HEK293T (cell line): ENCODE measurements around the gene ZCRB1.

Source experiments
- CTCF ChIA-PET: fragments of 350-600 bp; formaldehyde crosslinking; extraction: SDS; loops from one replicate; lab custom pipeline; 2021; ENCODE audit warnings: antibody characterized with exemption, inconsistent platforms; lab: Yijun Ruan, JAX
- POLR2A ChIA-PET: fragments of 350-600 bp; formaldehyde crosslinking; extraction: SDS; loops from one replicate; lab custom pipeline; 2020; ENCODE audit warnings: antibody characterized with exemption, inconsistent platforms; lab: Yijun Ruan, JAX
- DNase-seq: peaks from one replicate; pipeline ENCODE4 v3.0.0; 2012; ENCODE audit warnings: mixed read lengths; ENCODE audit errors: extremely low spot score
- ARNT ChIP-seq: fragments of 450-650 bp; IDR thresholded peaks from 2 replicates; pipeline ENCODE4 v1.6.1; 2017; ENCODE audit warnings: mild to moderate bottlenecking
- BHLHE40 ChIP-seq: fragments of 450-650 bp; IDR thresholded peaks from 2 replicates; pipeline ENCODE4 v1.6.1; 2016; ENCODE audit warnings: mild to moderate bottlenecking, moderate library complexity, borderline replicate concordance
- CTBP1 ChIP-seq: fragments of 450-650 bp; IDR thresholded peaks from 2 replicates; pipeline ENCODE4 v1.6.1; 2016; ENCODE audit warnings: borderline replicate concordance
- ELF4 ChIP-seq: fragments of 450-650 bp; IDR thresholded peaks from 2 replicates; pipeline ENCODE4 v1.6.1; 2017; ENCODE audit warnings: antibody characterized with exemption
- FOXA1 ChIP-seq: fragments of 450-650 bp; IDR thresholded peaks from 2 replicates; pipeline ENCODE4 v1.6.1; 2016; ENCODE audit warnings: mild to moderate bottlenecking
- FOXK2 ChIP-seq: fragments of 450-650 bp; IDR thresholded peaks from 2 replicates; pipeline ENCODE4 v1.6.1; 2016; ENCODE audit warnings: mild to moderate bottlenecking
- FOXM1 ChIP-seq: fragments of 450-650 bp; IDR thresholded peaks from 2 replicates; pipeline ENCODE4 v1.6.1; 2017; ENCODE audit warnings: mild to moderate bottlenecking, borderline replicate concordance
- HDGF ChIP-seq: fragments of 450-650 bp; IDR thresholded peaks from 2 replicates; pipeline ENCODE4 v1.6.1; 2017; ENCODE audit warnings: antibody characterized with exemption, borderline replicate concordance
- L3MBTL2 ChIP-seq: fragments of 450-650 bp; conservative IDR thresholded peaks from 2 replicates; pipeline ENCODE4 v1.6.1; 2016; ENCODE audit warnings: mild to moderate bottlenecking
- LEF1 ChIP-seq: fragments of 450-650 bp; IDR thresholded peaks from 2 replicates; pipeline ENCODE4 v1.6.1; 2017; ENCODE audit warnings: mild to moderate bottlenecking, borderline replicate concordance
- NFRKB ChIP-seq: fragments of 450-650 bp; IDR thresholded peaks from 2 replicates; pipeline ENCODE4 v1.6.1; 2016; ENCODE audit warnings: mild to moderate bottlenecking, moderate library complexity
- SP1 ChIP-seq: fragments of 450-650 bp; IDR thresholded peaks from 2 replicates; pipeline ENCODE4 v1.6.1; 2017
- SUZ12 ChIP-seq: fragments of 450-650 bp; IDR thresholded peaks from 2 replicates; pipeline ENCODE4 v1.6.1; 2016; ENCODE audit warnings: mild to moderate bottlenecking
- TARDBP ChIP-seq: fragments of 450-650 bp; IDR thresholded peaks from 2 replicates; pipeline ENCODE4 v1.6.1; 2016
- ZNF384 ChIP-seq: fragments of 450-650 bp; IDR thresholded peaks from 2 replicates; pipeline ENCODE4 v1.6.1; 2016
- TF ChIP-seq, protein P1 (sequence below): fragments of 450-650 bp; IDR thresholded peaks from 2 replicates; pipeline ENCODE4 v1.6.1; 2016

The ZCRB1 gene

DNA sequence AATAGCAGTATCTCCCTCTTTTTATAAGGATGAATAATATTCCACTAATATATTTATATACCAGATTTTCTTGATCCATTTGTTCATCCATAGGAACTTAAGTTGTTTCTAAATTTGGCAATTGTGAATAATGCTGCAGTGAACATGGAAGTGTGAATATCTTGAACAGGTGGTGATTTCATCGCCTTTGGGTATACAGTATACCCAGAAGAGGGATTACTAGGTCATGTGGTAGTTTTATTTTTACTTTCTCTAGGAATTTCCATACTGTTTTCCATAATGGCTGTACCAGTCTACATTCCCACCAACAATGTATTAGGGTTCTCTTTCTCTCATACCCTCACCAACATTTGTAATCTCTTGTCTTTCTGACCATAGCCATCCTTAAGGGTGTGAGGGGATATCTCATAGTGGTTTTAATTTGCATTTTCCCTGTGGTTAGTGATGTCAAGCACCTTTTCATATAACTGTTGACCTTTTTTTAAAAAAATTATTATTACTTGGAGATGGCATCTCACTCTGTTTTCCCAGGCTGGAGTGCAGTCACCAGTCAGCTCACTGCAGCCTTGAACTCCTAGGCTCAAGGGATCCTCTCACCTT is 20.6 kb upstream of the ZCRB1 start:
- CTCF ChIA-PET: no interaction called here
- POLR2A ChIA-PET: no interaction called here
- no peak for DNase-seq
- TF ChIP-seq BHLHE40 (no peak), NFRKB (no peak), FOXK2 (no peak), ZNF384 (no peak), FOXM1 (no peak), LEF1 (no peak), FOXA1 (no peak), CTBP1 (no peak), ELF4 (no peak), TARDBP (no peak), L3MBTL2 (no peak), HDGF (no peak), ARNT (no peak), SUZ12 (no peak), SP1 (no peak)
- TF ChIP-seq, protein P1, sequence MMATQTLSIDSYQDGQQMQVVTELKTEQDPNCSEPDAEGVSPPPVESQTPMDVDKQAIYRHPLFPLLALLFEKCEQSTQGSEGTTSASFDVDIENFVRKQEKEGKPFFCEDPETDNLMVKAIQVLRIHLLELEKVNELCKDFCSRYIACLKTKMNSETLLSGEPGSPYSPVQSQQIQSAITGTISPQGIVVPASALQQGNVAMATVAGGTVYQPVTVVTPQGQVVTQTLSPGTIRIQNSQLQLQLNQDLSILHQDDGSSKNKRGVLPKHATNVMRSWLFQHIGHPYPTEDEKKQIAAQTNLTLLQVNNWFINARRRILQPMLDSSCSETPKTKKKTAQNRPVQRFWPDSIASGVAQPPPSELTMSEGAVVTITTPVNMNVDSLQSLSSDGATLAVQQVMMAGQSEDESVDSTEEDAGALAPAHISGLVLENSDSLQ: no peak

DNA sequence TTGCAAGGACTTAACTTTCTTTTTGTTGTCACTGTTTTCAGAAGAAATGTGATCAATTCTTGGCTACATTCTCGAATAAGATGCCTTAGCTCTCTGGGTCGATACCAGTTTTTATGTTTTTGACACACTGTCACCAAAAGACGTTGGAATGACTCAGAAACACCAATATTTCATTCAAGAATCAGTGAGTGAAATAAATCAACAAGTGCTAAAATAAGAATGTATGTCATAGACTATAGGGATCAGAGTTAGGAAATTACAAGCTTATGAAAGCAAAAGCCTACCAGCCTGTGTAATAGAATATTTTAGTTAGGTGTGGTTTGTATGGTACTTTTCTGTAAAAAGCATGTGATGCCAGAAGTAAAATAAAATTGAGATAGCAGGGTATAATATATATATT is 17.8 kb upstream of the ZCRB1 start:
- TF ChIP-seq ARNT (no peak), ZNF384 (no peak), FOXM1 (no peak), TARDBP (no peak), NFRKB (no peak), L3MBTL2 (no peak), FOXA1 (no peak), LEF1 (no peak), SUZ12 (no peak)
- POLR2A ChIA-PET: interaction anchor here (0.6 kb wide), 1 partner anchor 251 kb away, joined by 3 read pairs; no protein-coding TSS in a partner anchor
- no peak for DNase-seq
- CTCF ChIA-PET: no interaction called here

DNA sequence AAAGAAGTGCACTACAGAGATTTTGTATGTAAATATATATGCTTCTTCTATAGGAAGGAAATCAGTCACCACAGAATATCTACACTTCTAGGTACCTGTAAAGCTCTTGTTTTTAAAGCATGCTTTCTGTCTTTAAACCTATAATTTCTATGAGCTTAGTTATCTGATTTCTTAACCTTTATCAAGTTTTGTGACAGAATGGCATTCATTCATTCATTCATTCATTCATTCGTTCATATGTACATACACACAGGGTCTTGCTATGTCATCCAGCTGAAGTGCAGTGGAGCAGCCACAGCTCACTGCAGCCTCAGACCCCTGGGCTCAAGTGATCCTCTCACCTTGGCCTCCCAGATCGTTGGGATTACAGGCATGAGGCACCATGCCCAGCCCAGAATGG is 16.1 kb upstream of the ZCRB1 start:
- no peak for TF ChIP-seq BHLHE40
- ChIA-PET CTCF (interaction anchor here (0.6 to 0.7 kb wide), 2 partner anchors 76 to 141 kb away, joined by 3 read pairs; no protein-coding TSS in a partner anchor), POLR2A (no interaction called here)
- DNase-seq: no peak

DNA sequence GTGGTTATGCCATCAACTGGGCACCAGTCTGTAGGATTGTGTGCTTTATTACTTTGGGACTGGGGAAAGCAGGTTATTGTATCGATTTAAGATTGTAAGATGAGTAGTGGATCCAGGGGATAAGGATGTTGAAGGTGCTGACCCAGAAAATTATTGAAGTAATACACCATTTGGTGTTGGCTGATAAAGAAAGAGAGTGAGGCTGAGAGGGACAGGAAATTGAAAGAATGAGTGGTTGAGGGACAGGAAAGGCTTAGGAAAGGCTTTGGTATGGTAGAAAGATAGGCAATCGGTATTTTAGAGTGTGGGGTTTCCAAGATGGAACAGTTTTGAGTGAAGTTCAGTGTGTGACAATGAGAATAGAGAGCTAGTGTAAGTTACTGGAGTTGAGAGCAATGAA is 12.4 kb upstream of the ZCRB1 start:
- POLR2A ChIA-PET: no interaction called here
- DNase-seq: no peak
- TF ChIP-seq FOXA1: no peak
- TF ChIP-seq BHLHE40: no peak
- no peak for TF ChIP-seq CTBP1
- TF ChIP-seq LEF1: no peak
- no peak for TF ChIP-seq L3MBTL2
- TF ChIP-seq FOXK2: no peak
- TF ChIP-seq ARNT: no peak
- TF ChIP-seq ZNF384: no peak
- no peak for TF ChIP-seq SP1
- no peak for TF ChIP-seq NFRKB
- TF ChIP-seq TARDBP: no peak
- no peak for TF ChIP-seq FOXM1
- no peak for TF ChIP-seq ELF4
- TF ChIP-seq, protein P1: no peak
- TF ChIP-seq HDGF: no peak
- no peak for TF ChIP-seq SUZ12
- CTCF ChIA-PET: no interaction called here

DNA sequence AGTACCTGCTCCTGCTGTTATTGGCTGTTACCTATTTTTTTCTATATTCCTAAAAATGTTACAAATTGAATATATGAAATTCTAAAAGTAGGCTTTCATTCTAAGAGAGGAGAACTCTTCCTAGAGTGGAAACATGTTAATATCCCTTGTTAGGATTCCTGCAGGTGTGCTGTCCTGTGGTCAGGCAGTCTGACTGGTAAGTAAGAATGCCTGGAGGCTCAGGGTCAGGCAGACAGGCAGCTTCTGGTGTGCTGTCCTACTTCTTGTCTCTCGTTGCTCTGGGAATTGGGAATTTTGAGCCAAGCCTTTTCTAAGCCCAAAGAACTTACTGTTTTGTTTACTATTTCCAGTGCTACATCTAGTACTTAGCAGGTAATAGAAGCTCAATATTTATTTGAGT is 10.4 kb upstream of the ZCRB1 start:
- ChIA-PET CTCF (no interaction called here), POLR2A (no interaction called here)

More for the DNA sequence above, 10.4 kb upstream of the ZCRB1 start:
- no peak for TF ChIP-seq SP1
- no peak for TF ChIP-seq SUZ12
- no peak for TF ChIP-seq CTBP1
- TF ChIP-seq L3MBTL2: no peak
- TF ChIP-seq BHLHE40: no peak
- TF ChIP-seq, protein P1: no peak
- no peak for TF ChIP-seq FOXK2
- no peak for TF ChIP-seq HDGF
- no peak for TF ChIP-seq FOXM1
- no peak for TF ChIP-seq LEF1
- TF ChIP-seq TARDBP: no peak
- no peak for TF ChIP-seq NFRKB
- TF ChIP-seq FOXA1: no peak
- TF ChIP-seq ELF4: no peak
- TF ChIP-seq ZNF384: no peak
- no peak for DNase-seq
